OCI-LY1 (cell line): ENCODE data around the gene RNF112.

Experiments used
- CTCF ChIP-seq: fragments of 200-600 bp; sonication (generic), shearing (Covaris generic); IDR thresholded peaks from 2 replicates; pipeline ENCODE4 v1.5.1; 2017; ENCODE audit warnings: mild to moderate bottlenecking, antibody characterized with exemption, low read length, moderate library complexity, mixed read lengths
- EZH2 ChIP-seq: fragments of 200-600 bp; sonication (generic), shearing (Covaris generic); IDR thresholded peaks from 2 replicates; pipeline ENCODE4 v1.8.0; 2017; ENCODE audit warnings: borderline replicate concordance, mixed run types, mild to moderate bottlenecking, antibody characterized with exemption, low read length, moderate library complexity, mixed read lengths

GRCh38 chr17:19417611-19418010 lies 6.6 kb downstream of the RNF112 start:
- TF ChIP-seq EZH2 (no peak), CTCF (no peak)
